KMS-11 (cell line): ENCODE measurements around the gene LCE3A.
"Not testable (repeated sequence)": the region's sequence is repeated elsewhere in the genome, so short reads cannot be mapped to it uniquely, and the experiment has no call there.

Experiments used
- H2AFZ ChIP-seq: fragments of 200-600 bp; sonication (generic); 2 replicates; pipeline ENCODE4 v1.6.1; 2016; ENCODE audit warnings: antibody characterized with exemption, mixed run types, low read depth
- H3K27ac ChIP-seq: fragments of 200-600 bp; sonication (generic); 2 replicates; pipeline ENCODE4 v1.6.1; 2016; ENCODE audit warnings: mild to moderate bottlenecking, mixed run types
- H3K27me3 ChIP-seq: fragments of 200-600 bp; sonication (generic); 2 replicates; pipeline ENCODE4 v1.6.1; 2017; ENCODE audit warnings: mild to moderate bottlenecking, low read depth, mixed run types, moderate library complexity; ENCODE audit not compliant: insufficient read depth
- H3K36me3 ChIP-seq: fragments of 200-600 bp; sonication (generic); 2 replicates; pipeline ENCODE4 v1.6.1; 2017; ENCODE audit warnings: mild to moderate bottlenecking, mixed run types; ENCODE audit not compliant: insufficient read depth
- H3K4me1 ChIP-seq: fragments of 200-600 bp; sonication (generic); 2 replicates; pipeline ENCODE4 v1.6.1; 2016; ENCODE audit warnings: mild to moderate bottlenecking, low read depth, mixed run types; ENCODE audit not compliant: poor library complexity, severe bottlenecking
- H3K4me2 ChIP-seq: fragments of 200-600 bp; sonication (generic); 2 replicates; pipeline ENCODE4 v1.7.0; 2016; ENCODE audit warnings: mild to moderate bottlenecking, mixed run types
- H3K4me3 ChIP-seq: fragments of 200-600 bp; sonication (generic); IDR thresholded peaks from 2 replicates; pipeline ENCODE4 v1.6.1; 2017; ENCODE audit warnings: low read depth, low read length, mixed read lengths; ENCODE audit not compliant: insufficient read depth
- H3K79me2 ChIP-seq: fragments of 200-600 bp; sonication (generic); 2 replicates; pipeline ENCODE4 v1.6.1; 2016; ENCODE audit warnings: low read depth, mixed run types; ENCODE audit not compliant: insufficient read depth
- H3K9ac ChIP-seq: fragments of 200-600 bp; sonication (generic); 2 replicates; pipeline ENCODE4 v1.6.1; 2016; ENCODE audit warnings: mild to moderate bottlenecking, mixed run types
- H4K20me1 ChIP-seq: fragments of 200-600 bp; sonication (generic); 2 replicates; pipeline ENCODE4 v1.6.1; 2016; ENCODE audit warnings: mild to moderate bottlenecking, mixed run types; ENCODE audit not compliant: insufficient read depth
- TF ChIP-seq, protein P1 (sequence below): fragments of 200-600 bp; sonication (generic); conservative IDR thresholded peaks from 2 replicates; pipeline ENCODE4 v1.6.1; 2017; ENCODE audit warnings: low read depth, mild to moderate bottlenecking, antibody characterized with exemption, low read length, moderate library complexity, mixed read lengths

The LCE3A gene, protein sequence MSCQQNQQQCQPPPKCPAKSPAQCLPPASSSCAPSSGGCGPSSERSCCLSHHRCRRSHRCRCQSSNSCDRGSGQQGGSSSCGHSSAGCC

DNA sequence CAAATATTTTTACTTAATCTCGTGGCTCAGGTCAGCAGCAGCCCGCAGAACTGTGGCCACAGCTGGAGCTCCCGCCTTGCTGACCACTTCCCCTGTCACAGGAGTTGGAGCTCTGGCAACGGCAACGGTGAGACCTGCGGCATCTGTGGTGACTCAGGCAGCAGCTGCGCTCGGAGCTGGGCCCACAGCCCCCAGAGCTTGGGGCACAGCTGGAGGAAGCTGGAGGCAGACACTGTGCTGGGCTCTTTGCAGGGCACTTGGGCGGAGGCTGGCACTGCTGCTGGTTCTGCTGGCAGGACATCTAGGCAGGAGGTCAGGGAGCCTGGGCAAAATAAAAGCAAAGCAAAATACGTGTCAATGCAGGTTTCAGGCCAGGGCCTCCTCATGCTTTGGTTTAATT, at the start of gene LCE3A:
Gene LCE3A, minus strand, starts transcription at position 301 of the 400 bp plus-strand sequence. Its CDS starts 0 bp downstream, at position 301.
- H3K9ac ChIP-seq: no peak within 1 kb of the TSS
- H3K36me3 ChIP-seq: no peaks in the 10 kb centered on the region
- H3K4me1 ChIP-seq: no peaks in the 10 kb centered on the region
- no peak within 1 kb of the TSS for H3K4me3 ChIP-seq
- H3K4me2 ChIP-seq: no peak within 1 kb of the TSS
- no peaks in the 10 kb centered on the region for H3K79me2 ChIP-seq
- H2AFZ ChIP-seq: no peak within 1 kb of the TSS
- TF ChIP-seq, protein P1, sequence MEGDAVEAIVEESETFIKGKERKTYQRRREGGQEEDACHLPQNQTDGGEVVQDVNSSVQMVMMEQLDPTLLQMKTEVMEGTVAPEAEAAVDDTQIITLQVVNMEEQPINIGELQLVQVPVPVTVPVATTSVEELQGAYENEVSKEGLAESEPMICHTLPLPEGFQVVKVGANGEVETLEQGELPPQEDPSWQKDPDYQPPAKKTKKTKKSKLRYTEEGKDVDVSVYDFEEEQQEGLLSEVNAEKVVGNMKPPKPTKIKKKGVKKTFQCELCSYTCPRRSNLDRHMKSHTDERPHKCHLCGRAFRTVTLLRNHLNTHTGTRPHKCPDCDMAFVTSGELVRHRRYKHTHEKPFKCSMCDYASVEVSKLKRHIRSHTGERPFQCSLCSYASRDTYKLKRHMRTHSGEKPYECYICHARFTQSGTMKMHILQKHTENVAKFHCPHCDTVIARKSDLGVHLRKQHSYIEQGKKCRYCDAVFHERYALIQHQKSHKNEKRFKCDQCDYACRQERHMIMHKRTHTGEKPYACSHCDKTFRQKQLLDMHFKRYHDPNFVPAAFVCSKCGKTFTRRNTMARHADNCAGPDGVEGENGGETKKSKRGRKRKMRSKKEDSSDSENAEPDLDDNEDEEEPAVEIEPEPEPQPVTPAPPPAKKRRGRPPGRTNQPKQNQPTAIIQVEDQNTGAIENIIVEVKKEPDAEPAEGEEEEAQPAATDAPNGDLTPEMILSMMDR: no peak
- H4K20me1 ChIP-seq: no peaks in the 10 kb centered on the region
- H3K27ac ChIP-seq: no peak within 1 kb of the TSS
- no peaks in the 10 kb centered on the region for H3K27me3 ChIP-seq

DNA sequence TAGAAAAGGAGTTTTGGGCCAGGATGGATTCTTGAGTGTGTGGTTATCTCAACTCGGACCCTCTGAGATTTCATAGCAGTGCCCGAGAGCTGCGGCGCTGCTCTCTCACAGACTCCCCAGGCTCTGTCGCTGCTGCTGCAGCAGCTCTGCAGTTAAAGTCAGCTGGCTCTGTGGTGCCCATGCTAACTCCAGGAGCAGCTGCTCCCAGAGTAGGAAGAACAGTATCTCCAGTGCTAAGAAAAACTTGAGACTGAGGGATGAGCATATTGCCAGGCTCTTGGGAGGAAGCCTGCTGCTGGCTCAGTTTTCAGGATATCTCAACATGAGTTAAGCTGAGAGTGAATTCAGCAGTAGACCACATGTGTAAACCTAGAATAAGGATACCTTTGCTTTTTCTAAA, 44.7 kb upstream of the LCE3A start:
- no peak overlapping the region for H3K27ac ChIP-seq
- no peak overlapping the region for H2AFZ ChIP-seq
- H3K4me1 ChIP-seq: no peaks in the 10 kb centered on the region
- no peaks in the 10 kb centered on the region for H3K79me2 ChIP-seq
- H3K4me2 ChIP-seq: no peak overlapping the region
- TF ChIP-seq, protein P1: no peak
- no peaks in the 10 kb centered on the region for H3K27me3 ChIP-seq
- no peaks in the 10 kb centered on the region for H3K36me3 ChIP-seq
- no peaks in the 10 kb centered on the region for H4K20me1 ChIP-seq
- no peak overlapping the region for H3K4me3 ChIP-seq
- H3K9ac ChIP-seq: no peak overlapping the region

DNA sequence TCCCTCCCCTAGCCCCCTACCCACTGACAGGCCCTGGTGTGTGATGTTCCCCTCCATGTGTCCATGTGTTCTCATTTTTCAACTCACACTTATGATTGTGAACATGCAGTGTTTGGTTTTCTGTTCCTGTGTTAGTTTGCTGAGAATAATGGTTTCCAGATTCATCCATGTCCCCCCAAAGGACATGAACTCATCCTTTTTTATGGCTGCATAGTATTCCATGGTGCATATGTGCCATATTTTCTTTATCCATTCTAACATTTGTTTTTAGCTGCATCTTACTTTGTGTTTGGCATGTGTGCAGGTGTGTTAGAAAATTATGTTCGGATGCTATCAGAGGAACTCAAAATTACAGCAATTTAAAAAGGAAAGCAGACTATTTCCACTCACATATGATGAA, 43.3 kb upstream of the LCE3A start:
- not testable (repeated sequence) for H3K79me2 ChIP-seq, H3K36me3 ChIP-seq, H4K20me1 ChIP-seq, H3K4me3 ChIP-seq, H2AFZ ChIP-seq, H3K27ac ChIP-seq, H3K4me1 ChIP-seq, H3K4me2 ChIP-seq, H3K27me3 ChIP-seq, H3K9ac ChIP-seq

DNA sequence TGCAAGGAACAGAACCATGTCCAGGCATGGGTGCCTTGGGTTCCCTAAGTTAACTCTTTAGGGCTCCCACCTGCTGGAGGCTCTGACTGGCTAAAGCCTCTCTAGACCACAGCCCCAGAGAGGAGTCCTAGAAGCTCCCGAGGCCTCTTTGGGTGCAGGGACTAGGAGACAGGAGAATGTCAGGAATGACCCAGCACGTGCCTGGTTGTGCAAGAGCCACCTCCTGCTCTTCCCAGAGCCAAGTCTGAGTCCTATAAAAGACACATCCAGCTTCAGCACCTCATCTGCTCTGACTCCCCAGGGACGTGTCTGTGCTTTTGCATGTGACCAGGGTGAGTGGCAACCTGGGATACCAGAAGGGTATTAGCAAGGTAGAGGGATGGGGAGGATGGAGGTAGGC, 40.2 kb upstream of the LCE3A start, which contains the start of gene LCE2D:
Gene LCE2D, plus strand, starts transcription at position 283 of the 400 bp plus-strand sequence. CDS start 726 bp downstream, outside the sequence.
- no peak within 1 kb of the TSS for H2AFZ ChIP-seq
- H3K4me3 ChIP-seq: no peak within 1 kb of the TSS
- no peaks in the 10 kb centered on the region for H4K20me1 ChIP-seq
- H3K9ac ChIP-seq: no peak within 1 kb of the TSS
- no peaks in the 10 kb centered on the region for H3K4me1 ChIP-seq
- no peaks in the 10 kb centered on the region for H3K36me3 ChIP-seq
- TF ChIP-seq, protein P1: no peak
- no peak within 1 kb of the TSS for H3K27ac ChIP-seq
- no peaks in the 10 kb centered on the region for H3K27me3 ChIP-seq
- H3K79me2 ChIP-seq: no peaks in the 10 kb centered on the region
- H3K4me2 ChIP-seq: no peak within 1 kb of the TSS

DNA sequence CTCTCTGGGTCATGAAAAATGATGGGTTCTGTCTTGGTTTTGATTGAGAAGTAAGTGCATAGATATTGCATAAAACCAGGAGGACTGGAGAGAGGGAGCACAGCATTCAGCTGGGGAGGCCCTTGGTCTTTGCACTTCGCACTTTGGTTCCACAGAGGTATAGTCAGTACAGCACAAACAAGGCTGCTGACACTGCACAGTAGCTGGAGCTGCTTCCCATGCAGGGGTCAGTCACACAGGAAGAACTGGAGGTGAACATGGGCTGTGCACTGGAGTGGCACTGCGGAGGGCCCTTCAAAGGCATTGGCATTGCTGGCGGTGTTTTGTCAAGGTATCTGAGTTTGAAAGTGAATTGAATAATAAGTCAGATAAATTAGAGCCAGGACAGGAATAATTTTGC, 35.7 kb upstream of the LCE3A start:
- Histone ChIP-seq H3K27ac (no peak overlapping the region), H3K79me2 (no peaks in the 10 kb centered on the region), H3K36me3 (no peaks in the 10 kb centered on the region), H2AFZ (no peak overlapping the region), H3K4me1 (no peaks in the 10 kb centered on the region), H3K9ac (no peak overlapping the region), H3K27me3 (no peaks in the 10 kb centered on the region), H3K4me2 (no peak overlapping the region), H3K4me3 (no peak overlapping the region), H4K20me1 (no peaks in the 10 kb centered on the region)
- TF ChIP-seq, protein P1: no peak
